ENCODE measurements around the gene IFT43.

IFT43 gene

GRCh38 chr14:76015668-76016067, 30.1 kb downstream of the IFT43 start:
- DNase-seq (ENCODE audit: low spot score): no peak
- no peak for TF ChIP-seq CTCF (IDR thresholded peaks at IDR 0.05; ENCODE audit: extremely low read depth, insufficient read depth, missing control alignments)
- in situ Hi-C loops (cut with MboI; ENCODE audit: low pct_unique_long_range_greater_than_20kb, low sequenced_read_pairs, unreplicated experiment): no loop called here

DNA sequence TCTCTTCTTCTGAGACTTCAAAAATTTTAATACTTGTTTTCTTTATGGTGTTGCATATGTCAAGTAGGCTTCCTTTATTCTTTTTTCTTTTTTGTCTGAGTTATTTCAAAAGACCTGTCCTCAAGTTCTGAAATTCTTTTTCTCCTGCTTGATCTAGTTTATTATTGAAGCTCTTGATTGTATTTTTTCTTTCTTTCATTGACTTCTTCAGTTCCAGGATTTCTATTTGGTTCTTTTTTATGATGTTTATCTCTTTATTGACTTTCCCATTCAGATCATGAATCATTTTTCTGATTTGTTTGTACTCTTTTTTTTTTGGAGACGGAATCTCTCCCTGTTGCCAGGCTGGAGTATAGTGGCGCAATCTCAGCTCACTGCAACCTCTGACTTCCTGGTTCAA, 34.1 kb downstream of the IFT43 start:
- TF ChIP-seq CTCF (IDR thresholded peaks at IDR 0.05; ENCODE audit: extremely low read depth, insufficient read depth, missing control alignments): no peak
- in situ Hi-C loops (cut with MboI; ENCODE audit: low pct_unique_long_range_greater_than_20kb, low sequenced_read_pairs, unreplicated experiment): no loop called here
- DNase-seq (ENCODE audit: low spot score): no peak

DNA sequence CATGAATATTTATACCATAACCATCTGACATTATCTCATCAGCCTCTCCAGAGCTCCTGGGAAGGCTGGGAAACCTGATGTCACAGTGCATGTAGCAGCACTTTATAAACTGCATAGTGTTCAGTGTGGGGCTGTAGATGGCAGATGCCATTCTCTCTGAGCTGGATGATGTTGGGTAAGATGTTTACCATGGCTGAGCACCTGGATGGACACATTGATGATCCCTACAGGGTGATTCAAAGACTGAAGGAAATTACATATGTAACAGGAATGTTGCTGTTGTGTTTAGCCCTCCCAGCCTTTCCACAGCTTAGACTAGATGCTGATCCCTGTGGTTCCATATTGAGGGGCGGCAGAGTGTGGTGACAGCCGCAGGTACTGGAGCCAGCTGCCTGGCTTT, 37.4 kb downstream of the IFT43 start:
- DNase-seq (ENCODE audit: low spot score): no peak
- no peak for TF ChIP-seq CTCF (IDR thresholded peaks at IDR 0.05; ENCODE audit: extremely low read depth, insufficient read depth, missing control alignments)
- in situ Hi-C loops (cut with MboI; ENCODE audit: low pct_unique_long_range_greater_than_20kb, low sequenced_read_pairs, unreplicated experiment): no loop called here

DNA sequence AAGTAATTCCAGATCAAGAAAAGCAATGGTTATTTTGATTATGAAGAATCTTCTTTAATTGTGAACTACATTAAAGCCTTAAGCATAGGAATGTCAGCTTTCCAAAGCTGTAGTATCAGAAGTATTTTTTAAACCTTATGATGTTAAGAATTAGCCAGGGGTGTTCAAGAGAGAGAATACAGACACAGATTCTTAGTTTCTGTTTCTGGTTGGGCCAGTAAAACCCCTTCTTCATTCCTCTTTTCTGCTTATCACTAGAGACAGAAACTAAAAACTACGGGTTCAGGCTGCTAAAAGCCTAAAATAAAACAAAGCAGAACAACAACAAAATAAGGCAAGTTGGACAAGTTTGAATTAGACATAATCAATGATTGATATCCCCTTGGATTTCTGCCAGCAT, 38.2 kb downstream of the IFT43 start:
- no peak for TF ChIP-seq CTCF (IDR thresholded peaks at IDR 0.05; ENCODE audit: extremely low read depth, insufficient read depth, missing control alignments)
- no peak for DNase-seq (ENCODE audit: low spot score)
- in situ Hi-C loops (cut with MboI; ENCODE audit: low pct_unique_long_range_greater_than_20kb, low sequenced_read_pairs, unreplicated experiment): no loop called here

- in situ Hi-C loops (cut with MboI; ENCODE audit: low pct_unique_long_range_greater_than_20kb, low sequenced_read_pairs, unreplicated experiment): no loop called here
- no peak for DNase-seq (ENCODE audit: low spot score)
- no peak for TF ChIP-seq CTCF (IDR thresholded peaks at IDR 0.05; ENCODE audit: extremely low read depth, insufficient read depth, missing control alignments)
These were observed 38.8 kb downstream of the IFT43 start for GRCh38 chr14:76024211-76024907.

- in situ Hi-C loops (cut with MboI; ENCODE audit: low pct_unique_long_range_greater_than_20kb, low sequenced_read_pairs, unreplicated experiment): no loop called here
- no peak for TF ChIP-seq CTCF (IDR thresholded peaks at IDR 0.05; ENCODE audit: extremely low read depth, insufficient read depth, missing control alignments)
- no peak for DNase-seq (ENCODE audit: low spot score)
These were observed 49.0 kb downstream of the IFT43 start for GRCh38 chr14:76034566-76034965.

All from GM13977 (cell line).